HCT116 (cell line): Measurements from ENCODE around the gene KIRREL1. TPM values are rescaled to one million over a fixed set of nuclear protein-coding genes. Genes with fewer than 3 reads are reported as not detected.

Experiments used
- ATAC-seq: fragments of 200-7000 bp; cut with Tn5 transposase; 2 replicates; pipeline ENCODE4 v1.9.1; 2020; ENCODE audit warnings: mild to moderate bottlenecking, moderate library complexity
- BruUV-seq: library from RNA; stranded (reverse); fragments of 400-500 nt; replicated peaks from 2 replicates; lab custom pipeline; 2021; lab: Mats Ljungman, UMichigan
- CTCF ChIA-PET: fragments of 300-600 bp; sonication (Branson Sonifier 250); formaldehyde crosslinking; loops from one replicate; lab custom pipeline; 2021; ENCODE audit warnings: antibody characterized with exemption; lab: Charles Lee
- POLR2A ChIA-PET: fragments of 300-600, 350-600 bp; sonication (Branson Sonifier 250); formaldehyde crosslinking; loops from one replicate; lab custom pipeline; 2021; ENCODE audit warnings: antibody characterized with exemption; lab: Charles Lee
- RAD21 ChIA-PET, 2 experiments: fragments of 300-600 bp; sonication (Branson Sonifier 250); formaldehyde crosslinking; loops; one replicate each; lab custom pipeline; 2023; ENCODE audit warnings: low total read pairs in 2 of 2; ENCODE audit not compliant: uncharacterized antibody in 2 of 2, unreplicated experiment in 2 of 2, low non-redundant PET in 1 of 2; lab: Charles Lee
- DNase-seq: peaks from one replicate; pipeline ENCODE4 v3.0.0-alpha.2; 2010; ENCODE audit warnings: low read depth, low spot score
- H2AFZ ChIP-seq: fragments of 200-600 bp; shearing (Covaris generic), sonication (generic); 2 replicates; pipeline ENCODE4 v1.6.1; 2017; ENCODE audit warnings: low read depth, mixed run types, mixed read lengths, antibody characterized with exemption, low read length; ENCODE audit not compliant: poor library complexity, severe bottlenecking
- H3K27ac ChIP-seq: 2 replicates; pipeline ENCODE4 v1.5.1; 2012; ENCODE audit warnings: low read depth, low read length
- H3K27me3 ChIP-seq: fragments of 200-600 bp; sonication (generic); 2 replicates; pipeline ENCODE4 v1.6.1; 2016; ENCODE audit warnings: mixed run types, low read length, mixed read lengths; ENCODE audit not compliant: insufficient read depth
- H3K36me3 ChIP-seq, 2 experiments: fragments of 200-500 bp in 1 of 2; fragments of 200-600 bp in 1 of 2; sonication (Bioruptor generic) in 1 of 2; sonication (generic) in 1 of 2; 2 replicates each; pipeline versions ENCODE4 v1.5.1 to v1.6.1; 2014 to 2016; ENCODE audit warnings: low read length in 2 of 2, inconsistent platforms in 1 of 2, mixed read lengths in 1 of 2, mixed run types in 1 of 2; ENCODE audit not compliant: insufficient read depth in 2 of 2, control insufficient read depth in 1 of 2
- H3K4me1 ChIP-seq, 2 experiments: fragments of 200-600 bp in 1 of 2; sonication (generic) in 1 of 2; 2 replicates each; pipeline versions ENCODE4 v1.5.1 to v1.6.1; 2012 to 2017; ENCODE audit warnings: low read length in 2 of 2, inconsistent platforms in 1 of 2, mild to moderate bottlenecking in 1 of 2, mixed read lengths in 1 of 2, mixed run types in 1 of 2, moderate library complexity in 1 of 2; ENCODE audit not compliant: insufficient read depth in 2 of 2, control insufficient read depth in 1 of 2
- H3K4me2 ChIP-seq: fragments of 200-600 bp; sonication (generic); 2 replicates; pipeline ENCODE4 v1.6.1; 2017; ENCODE audit warnings: mixed run types, low read length, mixed read lengths
- H3K4me3 ChIP-seq, 2 experiments: fragments of 200-600 bp in 1 of 2; sonication (generic) in 1 of 2; replicated peaks in 1 of 2; 2 replicates each; pipeline ENCODE4 v1.5.1; 2011 to 2016; ENCODE audit warnings: low read length in 2 of 2, control low read depth in 1 of 2, low read depth in 1 of 2, mild to moderate bottlenecking in 1 of 2, mixed read lengths in 1 of 2, mixed run types in 1 of 2
- H3K79me2 ChIP-seq: fragments of 200-600 bp; sonication (generic); 2 replicates; pipeline ENCODE4 v1.6.1; 2017; ENCODE audit warnings: mild to moderate bottlenecking, mixed run types, low read length, moderate library complexity, mixed read lengths; ENCODE audit not compliant: insufficient read depth
- H3K9ac ChIP-seq: fragments of 200-600 bp; sonication (generic); 2 replicates; pipeline ENCODE4 v1.6.1; 2016; ENCODE audit warnings: low read length, mixed read lengths
- H3K9me2 ChIP-seq: fragments of 200-600 bp; sonication (generic), shearing (Covaris generic); 2 replicates; pipeline ENCODE4 v1.6.1; 2017; ENCODE audit warnings: mixed run types, mild to moderate bottlenecking, moderate library complexity; ENCODE audit not compliant: insufficient read depth
- H3K9me3 ChIP-seq, 2 experiments: fragments of 200-500 bp in 1 of 2; fragments of 200-600 bp in 1 of 2; sonication (Bioruptor generic) in 1 of 2; sonication (generic) in 1 of 2; 2 replicates each; pipeline ENCODE4 v1.6.1; 2014 to 2017; ENCODE audit warnings: low read length in 2 of 2, mixed read lengths in 2 of 2, inconsistent platforms in 1 of 2, low read depth in 1 of 2, mild to moderate bottlenecking in 1 of 2, mixed run types in 1 of 2, moderate library complexity in 1 of 2; ENCODE audit not compliant: control insufficient read depth in 1 of 2, insufficient read depth in 1 of 2
- H4K20me1 ChIP-seq: fragments of 200-600 bp; sonication (generic), shearing (Covaris generic); 2 replicates; pipeline ENCODE4 v1.6.1; 2017; ENCODE audit warnings: mixed run types, mild to moderate bottlenecking, moderate library complexity; ENCODE audit not compliant: insufficient read depth
- CTCF ChIP-seq, 3 experiments: fragments of 200-600 bp in 1 of 3; sonication (generic) in 1 of 3; IDR thresholded peaks in 2 of 3; conservative IDR thresholded peaks in 1 of 3; 2 replicates each; pipeline ENCODE4 v1.5.1; 2012 to 2017; ENCODE audit warnings: low read depth in 2 of 3, low read length in 2 of 3, antibody characterized with exemption in 1 of 3, borderline replicate concordance in 1 of 3, control low read depth in 1 of 3, mild to moderate bottlenecking in 1 of 3, mixed read lengths in 1 of 3, mixed run types in 1 of 3, moderate library complexity in 1 of 3; ENCODE audit not compliant: insufficient read depth in 1 of 3
- EGR1 ChIP-seq: IDR thresholded peaks from 2 replicates; pipeline ENCODE4 v1.6.1; 2012; ENCODE audit warnings: low read depth
- ELF1 ChIP-seq: IDR thresholded peaks from 2 replicates; pipeline ENCODE4 v1.6.1; 2012; ENCODE audit warnings: low read depth, borderline replicate concordance
- JUND ChIP-seq: IDR thresholded peaks from 2 replicates; pipeline ENCODE4 v1.6.1; 2012
- POLR2A ChIP-seq: IDR thresholded peaks from 2 replicates; pipeline ENCODE4 v1.7.0; 2011; ENCODE audit warnings: borderline replicate concordance; ENCODE audit not compliant: insufficient read depth, insufficient read length; ENCODE audit errors: extremely low read depth
- POLR2AphosphoS5 ChIP-seq: IDR thresholded peaks from 2 replicates; pipeline ENCODE4 v1.6.1; 2011; ENCODE audit warnings: mild to moderate bottlenecking, low read depth, low read length, moderate library complexity
- RAD21 ChIP-seq: IDR thresholded peaks from 2 replicates; pipeline ENCODE4 v1.6.1; 2012; ENCODE audit warnings: low read depth, mild to moderate bottlenecking
- REST ChIP-seq: IDR thresholded peaks from 2 replicates; pipeline ENCODE4 v1.6.1; 2012; ENCODE audit warnings: low read depth
- SIN3A ChIP-seq: IDR thresholded peaks from 2 replicates; pipeline ENCODE4 v1.6.1; 2012; ENCODE audit warnings: low read depth
- SRF ChIP-seq: IDR thresholded peaks from 2 replicates; pipeline ENCODE4 v1.6.1; 2012; ENCODE audit warnings: low read depth
- TCF7L2 ChIP-seq: IDR thresholded peaks from 2 replicates; pipeline ENCODE4 v1.7.0; 2011; ENCODE audit warnings: borderline replicate concordance, inconsistent platforms; ENCODE audit not compliant: insufficient read depth, insufficient read length; ENCODE audit errors: extremely low read depth
- YY1 ChIP-seq: IDR thresholded peaks from 2 replicates; pipeline ENCODE4 v1.6.1; 2011; ENCODE audit warnings: low read length, low read depth, moderate library complexity, mild to moderate bottlenecking; ENCODE audit not compliant: insufficient replicate concordance; ENCODE audit errors: extremely low read depth
- ZFX ChIP-seq: fragments of 450-650 bp; IDR thresholded peaks from 2 replicates; pipeline ENCODE4 v1.6.1; 2017
- intact Hi-C: fragments of 100-400 bp; cut with micrococcal nuclease; formaldehyde crosslinking; loops from 2 replicates; pipeline ENCODE4 v1.10.0; 2022
- total RNA-seq: library from RNA; stranded (reverse); gene quantifications from one replicate; pipeline ENCODE4 v1.2.1, GENCODE V29; 2021; ENCODE audit not compliant: unreplicated experiment

KIRREL1 gene
- total RNA-seq, 1 experiment from 2014 or later, result 20.0 TPM

DNA sequence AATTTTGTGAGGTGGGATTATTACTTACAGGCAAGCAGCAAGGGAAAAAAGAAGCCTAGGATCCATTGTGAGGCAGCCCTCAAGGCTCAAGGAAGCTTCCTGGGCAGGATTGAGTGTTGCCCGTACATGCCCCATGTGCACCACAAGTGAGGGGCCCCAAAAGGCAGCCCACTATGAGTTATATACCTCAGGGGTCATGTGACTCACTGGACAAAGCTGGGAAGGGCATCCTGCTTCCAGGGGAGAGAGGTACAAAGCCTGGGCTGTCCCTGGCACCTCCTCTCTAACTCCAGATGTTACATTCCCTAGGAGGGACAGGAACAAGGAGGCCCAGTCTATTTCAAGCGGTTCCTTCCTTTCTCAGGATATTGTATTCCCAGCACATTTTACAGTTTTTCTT is 153.3 kb downstream of the KIRREL1 start:
- H3K9me2 ChIP-seq, result no peaks in the 10 kb centered on the region
- ATAC-seq (no peak), DNase-seq (no peak)
- no peak overlapping the region for H2AFZ ChIP-seq
- no peaks in the 10 kb centered on the region for H3K27me3 ChIP-seq
- POLR2A ChIA-PET, result no interaction called here
- H3K79me2 ChIP-seq, result no peaks in the 10 kb centered on the region
- no peaks in the 10 kb centered on the region for H3K9me3 ChIP-seq
- no peak overlapping the region for H3K27ac ChIP-seq
- intact Hi-C loops, result no loop called here
- TF ChIP-seq ELF1 (no peak), TCF7L2 (no peak), EGR1 (no peak), CTCF (IDR thresholded peaks at IDR 0.05 in 2 of 3, conservative IDR thresholded peaks at IDR 0.05 in 1 of 3; ENCODE audit: borderline replicate concordance in 1 of 3, insufficient read depth in 1 of 3, low read depth in 2 of 3, low read length in 2 of 3) (no peak), ZFX (no peak), JUND (no peak), SRF (no peak), YY1 (no peak), POLR2A (no peak), RAD21 (no peak), SIN3A (no peak), POLR2AphosphoS5 (no peak), REST (no peak)
- H3K4me2 ChIP-seq, result no peak overlapping the region
- no TSS peak for BruUV-seq
- RAD21 ChIA-PET, result no interaction called here
- CTCF ChIA-PET, result no interaction called here
- H3K36me3 ChIP-seq, result no peaks in the 10 kb centered on the region
- H4K20me1 ChIP-seq, result no peaks in the 10 kb centered on the region
- peaks cover 3 to 17% of the 10 kb centered on the region in 2 experiments; a peak in 3 of 4 replicates for H3K4me1 ChIP-seq
- H3K4me3 ChIP-seq, result no peak overlapping the region
- no peak overlapping the region for H3K9ac ChIP-seq
